ENCODE results near the gene PKP4.

The PKP4 gene

GRCh38 chr2:158600155-158600802, 143.5 kb downstream of the PKP4 start:
- DNase-seq (ENCODE audit: low spot score) = peak; percentile 80

GRCh38 chr2:158602027-158602426, 145.3 kb downstream of the PKP4 start:
- DNase-seq (ENCODE audit: low spot score) = no peak

- DNase-seq (ENCODE audit: low spot score) = no peak
These were observed 146.5 kb downstream of the PKP4 start for GRCh38 chr2:158603205-158603604.

- no peak for DNase-seq (ENCODE audit: low spot score)
These were observed 147.2 kb downstream of the PKP4 start for GRCh38 chr2:158603986-158604385.

- DNase-seq (ENCODE audit: low spot score) = no peak
These were observed 153.3 kb downstream of the PKP4 start for GRCh38 chr2:158610059-158610458.

GRCh38 chr2:158616480-158617000, 159.8 kb downstream of the PKP4 start:
- no peak for DNase-seq (ENCODE audit: low spot score)

GRCh38 chr2:158618891-158619490, 162.2 kb downstream of the PKP4 start:
- DNase-seq (ENCODE audit: low spot score) = no peak

- DNase-seq (ENCODE audit: low spot score) = peak; percentile 18
These were observed 162.7 kb downstream of the PKP4 start for GRCh38 chr2:158619496-158619895.

- DNase-seq (ENCODE audit: low spot score) = no peak
These were observed 163.9 kb downstream of the PKP4 start for GRCh38 chr2:158620656-158621055.

- DNase-seq (ENCODE audit: low spot score) = no peak
These were observed 167.4 kb downstream of the PKP4 start for GRCh38 chr2:158624071-158624667.

- no peak for DNase-seq (ENCODE audit: low spot score)
These were observed 168.2 kb downstream of the PKP4 start for GRCh38 chr2:158624961-158625360.

- DNase-seq (ENCODE audit: low spot score) = no peak
These were observed 172.4 kb downstream of the PKP4 start for GRCh38 chr2:158629116-158629515.

- DNase-seq (ENCODE audit: low spot score) = no peak
These were observed 176.5 kb downstream of the PKP4 start for GRCh38 chr2:158633261-158633660.

GRCh38 chr2:158634627-158635026, 177.9 kb downstream of the PKP4 start:
- DNase-seq (ENCODE audit: low spot score) = no peak

- no peak for DNase-seq (ENCODE audit: low spot score)
These were observed 179.3 kb downstream of the PKP4 start for GRCh38 chr2:158635961-158636601.

- DNase-seq (ENCODE audit: low spot score) = no peak
These were observed 180.6 kb downstream of the PKP4 start for GRCh38 chr2:158637357-158637756.

- no peak for DNase-seq (ENCODE audit: low spot score)
These were observed 187.4 kb downstream of the PKP4 start for GRCh38 chr2:158644139-158644538.

GRCh38 chr2:158645299-158645698, 188.5 kb downstream of the PKP4 start:
- DNase-seq (ENCODE audit: low spot score) = no peak

GRCh38 chr2:158647436-158648231, 190.9 kb downstream of the PKP4 start:
- no peak for DNase-seq (ENCODE audit: low spot score)

- no peak for DNase-seq (ENCODE audit: low spot score)
These were observed 193.1 kb downstream of the PKP4 start for GRCh38 chr2:158649846-158650245.

- DNase-seq (ENCODE audit: low spot score) = no peak
These were observed 194.1 kb downstream of the PKP4 start for GRCh38 chr2:158650646-158651357.

Measured in RKO (cell line).